ENCODE measurements around the gene CAPN1.
"Not testable (repeated sequence)": the region's sequence is repeated elsewhere in the genome, so short reads cannot be mapped to it uniquely, and the experiment has no call there.

The CAPN1 gene

DNA sequence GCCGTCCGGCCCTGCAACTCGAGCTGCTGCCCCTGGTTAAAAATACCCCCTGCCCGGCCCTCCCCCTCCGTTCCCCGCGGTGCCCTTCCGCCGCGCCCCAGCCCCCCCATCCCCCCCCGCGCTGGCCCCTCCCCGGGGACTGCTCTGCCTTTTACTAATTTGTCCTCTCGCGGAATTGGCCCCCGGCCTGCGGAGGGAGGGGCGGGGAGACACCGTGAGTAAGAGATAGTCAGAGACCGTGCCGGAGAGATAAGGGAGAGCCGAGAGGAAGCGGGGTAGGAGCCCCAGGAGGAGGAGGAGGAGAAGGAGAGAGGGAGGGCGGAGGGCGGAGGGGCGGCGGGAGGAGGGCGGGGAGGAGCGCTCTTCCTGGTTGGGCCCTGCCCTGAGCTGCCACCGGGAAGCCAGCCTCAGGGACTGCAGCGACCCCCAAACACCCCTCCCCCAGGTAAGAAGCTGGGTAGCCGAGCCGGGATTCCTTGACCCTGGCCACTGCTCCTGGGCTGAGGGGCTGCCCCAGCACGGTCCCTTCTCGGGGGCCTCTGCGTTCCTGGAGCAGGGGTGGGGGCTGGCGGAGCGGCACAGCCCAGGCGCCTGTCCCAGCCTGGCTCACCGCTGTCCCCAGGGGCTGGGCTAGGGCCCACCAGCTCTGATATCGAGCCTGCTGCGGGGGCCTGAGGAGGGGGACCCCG, at the start of gene CAPN1:
CAPN1 (plus strand) TSS at position 360 of the 689 bp plus-strand sequence. CDS start 774 bp downstream, outside the sequence.
- DNase-seq (ENCODE audit: low read depth), result peak; percentile 73

DNA sequence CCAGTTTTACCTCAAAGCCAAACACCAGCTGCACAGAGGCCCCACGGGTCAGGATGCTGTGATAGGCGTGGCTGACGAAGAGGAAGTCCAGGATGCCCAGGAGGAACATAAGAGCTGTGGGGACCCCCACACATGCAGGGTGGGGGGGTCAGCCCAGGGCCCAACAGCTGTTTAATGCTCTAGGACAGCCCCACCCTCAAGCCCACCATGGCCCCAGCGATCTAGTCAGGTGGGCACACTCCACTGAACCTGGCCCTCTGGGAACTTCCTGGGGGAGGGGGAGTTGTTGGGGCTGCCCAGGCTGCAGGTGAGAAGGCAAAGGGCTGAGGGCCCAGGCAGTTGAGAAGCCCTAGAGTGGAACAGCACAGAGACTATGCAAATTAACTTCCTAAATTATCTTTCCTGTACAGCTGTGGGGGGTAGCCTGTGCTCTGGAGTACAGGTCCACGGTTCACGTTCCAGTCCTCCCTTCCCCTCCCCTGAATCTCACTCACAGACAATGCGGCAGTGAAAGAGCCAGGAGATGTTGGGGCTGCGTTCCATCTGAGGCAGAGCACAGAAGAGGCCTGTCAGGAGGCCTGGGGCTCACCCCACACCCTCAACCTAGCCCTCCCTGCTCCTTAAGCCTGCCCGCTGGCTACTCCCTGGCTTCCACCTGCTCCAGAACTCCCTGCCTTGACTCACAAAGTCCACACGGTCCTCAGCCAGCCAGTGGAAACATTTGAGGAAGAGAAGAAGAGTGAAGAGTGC, 49.3 kb upstream of the CAPN1 start:
- no peak for DNase-seq (ENCODE audit: low read depth)

DNA sequence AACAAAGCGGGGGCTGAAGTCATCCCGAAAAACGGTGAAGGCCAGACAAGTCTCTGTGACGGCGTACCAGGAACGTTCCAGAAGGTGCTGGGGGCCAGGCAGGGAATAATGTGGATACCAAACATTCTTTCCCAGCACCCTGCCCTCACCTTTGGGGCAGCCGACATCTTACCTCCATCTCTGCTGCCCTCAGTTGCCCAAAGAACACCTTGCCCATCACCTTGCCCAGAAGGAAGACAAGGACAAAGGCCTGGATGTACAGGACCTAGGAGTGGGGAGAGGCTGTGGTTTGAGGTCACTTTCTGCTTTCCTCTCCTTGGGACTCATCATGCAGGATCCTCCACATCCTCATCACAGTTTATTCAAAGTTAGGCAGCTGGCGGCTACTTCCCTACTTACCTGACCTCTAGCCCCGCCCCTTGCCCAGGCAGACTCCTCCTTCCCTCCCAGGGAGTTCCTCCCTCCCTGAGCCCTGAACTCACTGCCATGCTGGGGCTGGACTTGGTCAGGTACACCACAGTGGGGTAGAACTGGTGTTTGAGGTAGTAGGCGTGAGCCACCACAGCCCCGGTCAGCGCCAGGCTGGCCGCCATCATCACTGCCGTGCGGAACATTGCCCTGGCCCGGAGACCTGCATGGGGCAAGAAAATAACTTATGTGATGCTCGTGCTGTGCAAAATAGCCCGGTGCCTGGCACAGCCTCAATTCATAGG, 48.6 kb upstream of the CAPN1 start:
- no peak for DNase-seq (ENCODE audit: low read depth)

DNA sequence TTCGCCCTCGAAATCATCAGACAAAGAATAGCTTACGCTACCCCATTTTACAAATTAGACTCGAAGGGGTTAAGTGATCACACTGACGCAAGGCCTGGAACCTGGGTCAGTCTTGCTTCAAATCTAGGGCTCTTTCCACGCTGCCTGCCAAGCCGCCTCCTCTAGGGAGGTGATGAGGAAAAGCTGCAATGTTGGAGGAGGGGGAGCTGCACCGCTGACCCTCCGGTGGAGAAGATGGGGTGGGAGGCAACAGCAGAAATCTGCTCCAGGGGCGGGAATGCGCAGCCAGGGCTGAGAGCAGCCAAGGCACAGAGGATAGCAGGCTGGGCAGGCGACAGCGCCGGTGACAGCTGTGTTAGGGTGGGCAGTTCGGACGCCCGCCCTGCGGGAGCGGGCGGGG, 48.0 kb upstream of the CAPN1 start:
- DNase-seq (ENCODE audit: low read depth), result no peak

- peak; percentile 89 for DNase-seq (ENCODE audit: low read depth)
Observed at GRCh38 chr11:65134240-65134951, 47.3 kb upstream of the CAPN1 start, which contains the start of gene SYVN1. Gene SYVN1, minus strand, starts transcription at chr11:65134519. Its CDS starts 918 bp downstream, at chr11:65133601.

DNA sequence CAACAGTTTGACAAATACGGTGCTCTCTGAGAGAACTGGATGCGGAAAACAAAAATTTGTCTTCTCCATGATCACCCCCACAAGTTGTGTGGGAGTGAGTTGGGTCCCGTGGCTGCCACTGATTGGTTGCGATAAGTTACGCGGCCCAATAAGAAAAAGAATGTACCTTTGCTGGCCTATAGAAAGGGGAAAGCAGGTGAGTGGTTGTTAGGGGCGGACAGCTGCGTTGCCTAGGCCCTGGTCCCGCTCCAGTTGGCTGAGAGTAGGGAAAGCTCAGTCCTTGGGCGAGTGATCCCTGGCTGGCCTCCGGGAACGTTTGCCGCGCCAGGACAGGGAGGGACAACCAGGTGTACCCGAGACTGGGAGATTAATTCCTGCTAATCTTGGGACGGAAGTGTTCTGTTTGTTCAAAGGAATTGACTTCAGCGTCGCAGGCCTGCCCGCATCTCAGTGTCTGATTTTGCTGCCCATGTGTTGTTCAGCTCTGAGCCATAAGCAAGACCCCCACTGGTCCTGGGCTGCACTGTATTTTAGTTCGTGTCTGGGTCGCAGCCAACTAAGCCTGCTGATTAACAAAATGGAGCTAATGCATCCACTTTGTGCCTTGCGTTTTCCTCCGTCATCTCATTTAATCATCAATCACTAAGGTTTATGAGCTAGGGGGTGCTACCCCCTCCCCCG, 46.6 kb upstream of the CAPN1 start:
- peak; percentile 79 for DNase-seq (ENCODE audit: low read depth)

- no peak for DNase-seq (ENCODE audit: low read depth)
Observed at GRCh38 chr11:65135633-65136145, 46.0 kb upstream of the CAPN1 start.

- DNase-seq (ENCODE audit: low read depth), result no peak
Observed at GRCh38 chr11:65136515-65137096, 45.1 kb upstream of the CAPN1 start.

- no peak for DNase-seq (ENCODE audit: low read depth)
Observed at GRCh38 chr11:65141896-65142494, 39.7 kb upstream of the CAPN1 start.

DNA sequence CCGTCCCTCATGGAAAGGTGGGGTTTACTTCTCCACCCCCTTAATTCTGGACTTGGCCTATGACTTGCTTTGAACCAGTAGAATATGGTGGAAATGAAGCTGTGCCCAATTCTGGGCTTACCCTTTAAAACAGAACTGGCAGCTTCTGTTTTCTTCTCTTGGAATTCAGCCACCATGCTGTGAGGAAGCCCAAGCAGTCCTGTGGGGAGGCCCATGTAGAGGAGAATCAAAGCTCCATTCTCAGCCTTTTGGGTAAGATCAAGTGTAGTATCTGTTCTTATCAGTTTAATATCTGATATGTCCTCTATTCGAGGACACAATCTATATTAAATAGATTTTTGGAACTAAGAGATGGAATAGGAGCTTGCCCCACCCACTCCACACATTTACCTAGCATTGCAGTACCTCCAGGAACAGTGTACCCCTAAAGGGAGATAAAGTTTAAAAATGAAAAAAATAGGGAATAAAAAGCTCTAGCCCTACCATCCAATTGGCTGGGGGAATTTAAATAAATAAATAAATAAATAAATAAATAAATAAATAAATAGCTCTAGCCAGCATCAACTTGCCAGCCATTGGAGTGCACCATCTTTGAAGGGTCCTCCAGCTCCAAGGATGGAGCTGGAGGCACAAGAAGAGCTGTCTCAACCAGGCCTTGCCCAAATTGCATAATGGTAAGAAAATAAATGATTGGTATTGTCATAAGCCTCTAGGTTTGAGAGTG, 34.2 kb upstream of the CAPN1 start:
- no peak for DNase-seq (ENCODE audit: low read depth)

- no peak for DNase-seq (ENCODE audit: low read depth)
Observed at GRCh38 chr11:65148657-65149056, 33.1 kb upstream of the CAPN1 start.

- DNase-seq (ENCODE audit: low read depth), result not testable (repeated sequence)
Observed at GRCh38 chr11:65150131-65150508, 31.6 kb upstream of the CAPN1 start.

- no peak for DNase-seq (ENCODE audit: low read depth)
Observed at GRCh38 chr11:65150509-65151299, 31.0 kb upstream of the CAPN1 start.

- no peak for DNase-seq (ENCODE audit: low read depth)
Observed at GRCh38 chr11:65151331-65151899, 30.3 kb upstream of the CAPN1 start.

DNA sequence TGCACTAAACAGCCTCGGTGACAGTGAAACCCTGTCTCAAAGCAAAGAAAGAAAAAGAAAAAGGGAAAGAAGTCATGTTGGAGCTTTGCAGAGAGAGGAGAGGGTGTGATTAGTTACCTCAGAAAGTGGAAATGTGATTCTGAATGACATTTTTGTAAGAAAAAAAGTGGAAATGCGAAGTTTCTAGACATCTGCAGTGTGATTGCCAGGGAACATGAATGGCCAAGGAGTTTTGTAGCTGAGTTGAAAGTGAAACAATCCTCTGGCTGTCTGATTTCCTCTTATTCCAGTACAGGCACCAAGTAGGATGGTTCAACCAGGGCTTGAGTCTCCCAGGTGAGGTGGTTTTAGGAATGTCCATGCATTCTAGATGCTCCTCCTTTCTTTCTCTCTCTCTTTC, 29.6 kb upstream of the CAPN1 start:
- DNase-seq (ENCODE audit: low read depth), result no peak

DNA sequence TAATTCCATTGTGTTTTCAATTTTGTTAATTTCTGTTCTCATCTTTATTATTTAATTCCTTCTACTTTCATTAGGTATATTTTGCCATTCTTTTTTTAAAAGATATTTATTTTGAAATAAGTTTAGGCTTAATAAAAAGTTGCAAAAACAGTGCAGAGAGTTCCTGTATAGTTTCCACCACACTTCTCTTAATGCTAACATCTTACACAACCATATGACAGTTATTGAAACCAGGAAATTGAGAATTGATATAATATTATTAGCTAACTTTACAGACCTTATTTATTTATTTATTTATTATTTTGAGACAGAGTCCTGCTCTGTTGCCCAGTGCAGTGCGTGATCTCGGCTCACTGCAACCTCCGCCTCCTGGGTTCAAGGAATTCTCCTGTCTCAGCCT, 25.5 kb upstream of the CAPN1 start:
- DNase-seq (ENCODE audit: low read depth), result no peak

DNA sequence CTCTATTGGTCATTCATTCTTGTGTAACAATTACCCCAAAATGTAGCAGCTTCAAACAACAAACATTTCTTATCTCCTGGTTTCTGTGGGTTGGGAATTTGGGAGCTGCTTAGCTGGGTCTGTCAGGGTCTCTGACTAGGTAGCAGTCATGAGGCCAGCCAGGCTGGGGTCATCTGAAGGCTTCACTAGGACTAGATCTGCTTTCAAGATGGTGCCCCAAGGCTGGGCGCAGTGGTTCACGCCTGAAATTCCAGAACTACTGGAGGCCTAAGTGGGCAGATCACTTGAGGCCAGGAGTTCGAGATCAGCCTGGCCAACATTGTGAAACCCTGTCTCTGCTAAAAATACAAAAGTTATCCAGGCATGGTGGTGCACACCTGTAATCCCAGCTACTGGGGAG, 24.8 kb upstream of the CAPN1 start:
- no peak for DNase-seq (ENCODE audit: low read depth)

GRCh38 chr11:65157336-65157735, 24.4 kb upstream of the CAPN1 start:
- no peak for DNase-seq (ENCODE audit: low read depth)

GRCh38 chr11:65159012-65159411, 22.7 kb upstream of the CAPN1 start:
- no peak for DNase-seq (ENCODE audit: low read depth)

Measured in activated T-cell treated with anti-CD3 and anti-CD28 coated beads for 24 hours (primary cell).